Astrocyte (in vitro differentiated cells and primary cell): ENCODE data around the gene ARMC9. TPM values are rescaled to one million over a fixed set of nuclear protein-coding genes. Genes with fewer than 3 reads are reported as not detected.

Experiments used
- DNase-seq: peaks from one replicate; pipeline ENCODE4 v3.0.0-alpha.2; 2010; ENCODE audit warnings: low read depth
- FAIRE-seq: peaks from 2 replicates; lab custom pipeline; 2011; peaks lifted over from hg19 to GRCh38; lab: Jason Lieb, UNC
- H2AFZ ChIP-seq: 2 replicates; pipeline ENCODE4 v1.6.0; 2012; ENCODE audit warnings: low read depth, low read length, inconsistent platforms
- H3K27ac ChIP-seq: 2 replicates; pipeline ENCODE4 v1.5.1; 2011; ENCODE audit warnings: low read depth, low read length, inconsistent platforms
- H3K27me3 ChIP-seq: 2 replicates; pipeline ENCODE4 v1.6.0; 2011; ENCODE audit warnings: low read length, inconsistent platforms; ENCODE audit not compliant: insufficient read depth
- H3K36me3 ChIP-seq: 2 replicates; pipeline ENCODE4 v1.5.1; 2011; ENCODE audit warnings: low read length, inconsistent platforms; ENCODE audit not compliant: insufficient read depth
- H3K4me1 ChIP-seq: 2 replicates; pipeline ENCODE4 v1.5.1; 2011; ENCODE audit warnings: low read length, inconsistent platforms; ENCODE audit not compliant: insufficient read depth
- H3K4me2 ChIP-seq: 2 replicates; pipeline ENCODE4 v1.6.0; 2012; ENCODE audit warnings: low read length, inconsistent platforms
- H3K4me3 ChIP-seq: 2 replicates; pipeline ENCODE4 v1.5.1; 2011; ENCODE audit warnings: low read depth, mild to moderate bottlenecking, low read length, inconsistent platforms; ENCODE audit not compliant: insufficient read depth
- H3K79me2 ChIP-seq: 2 replicates; pipeline ENCODE4 v1.6.0; 2012; ENCODE audit warnings: mild to moderate bottlenecking, low read length, inconsistent platforms; ENCODE audit not compliant: insufficient read depth
- H3K9ac ChIP-seq: 2 replicates; pipeline ENCODE4 v1.6.0; 2012; ENCODE audit warnings: mild to moderate bottlenecking, low read length, inconsistent platforms
- H3K9me3 ChIP-seq: 2 replicates; pipeline ENCODE4 v1.5.1; 2012; ENCODE audit warnings: low read depth, mild to moderate bottlenecking, low read length, inconsistent platforms; ENCODE audit not compliant: insufficient read depth
- H4K20me1 ChIP-seq: 2 replicates; pipeline ENCODE4 v1.6.0; 2012; ENCODE audit warnings: low read length, inconsistent platforms; ENCODE audit not compliant: insufficient read depth
- H3K27ac Mint-ChIP-seq: one replicate; pipeline ENCODE4 v1.8.0; 2021; ENCODE audit warnings: mild to moderate bottlenecking, mixed read lengths; ENCODE audit not compliant: unreplicated experiment
- H3K27me3 Mint-ChIP-seq: one replicate; pipeline ENCODE4 v1.8.0; 2021; ENCODE audit warnings: low read depth, mixed read lengths; ENCODE audit not compliant: unreplicated experiment
- H3K36me3 Mint-ChIP-seq: one replicate; pipeline ENCODE4 v1.8.0; 2021; ENCODE audit warnings: low read depth, mixed read lengths; ENCODE audit not compliant: unreplicated experiment
- H3K4me1 Mint-ChIP-seq: one replicate; pipeline ENCODE4 v1.8.0; 2021; ENCODE audit warnings: low read depth, mixed read lengths; ENCODE audit not compliant: unreplicated experiment
- H3K4me3 Mint-ChIP-seq: one replicate; pipeline ENCODE4 v1.8.0; 2021; ENCODE audit warnings: mild to moderate bottlenecking, moderate library complexity, mixed read lengths; ENCODE audit not compliant: unreplicated experiment
- H3K9me3 Mint-ChIP-seq: one replicate; pipeline ENCODE4 v1.8.0; 2021; ENCODE audit warnings: mild to moderate bottlenecking, mixed read lengths; ENCODE audit not compliant: unreplicated experiment
- CTCF ChIP-seq: IDR thresholded peaks from 2 replicates; pipeline ENCODE4 v1.5.1; 2011; ENCODE audit warnings: low read depth, mild to moderate bottlenecking, inconsistent platforms, low read length, moderate library complexity; ENCODE audit not compliant: insufficient read depth
- EZH2 ChIP-seq: IDR thresholded peaks from 2 replicates; pipeline ENCODE4 v1.6.1; 2012; ENCODE audit warnings: mild to moderate bottlenecking, low read length, inconsistent platforms; ENCODE audit not compliant: insufficient read depth
- total RNA-seq: library from RNA; stranded (reverse); gene quantifications from 2 replicates; pipeline ENCODE4 v1.2.1, GENCODE V29; 2021

Gene ARMC9
- total RNA-seq, 1 donor from 2014 or later, result 52.4 TPM

GRCh38 chr2:231228223-231228622 is 29.8 kb downstream of the ARMC9 start:
- Histone ChIP-seq H3K9ac (no peak overlapping the region), H2AFZ (no peak overlapping the region), H3K27ac (no peak overlapping the region), H3K36me3 (peaks cover 30% of the 10 kb centered on the region), H3K79me2 (no peaks in the 10 kb centered on the region), H3K4me3 (no peak overlapping the region), H3K4me2 (no peak overlapping the region), H3K27me3 (no peaks in the 10 kb centered on the region), H3K4me1 (peaks cover 4% of the 10 kb centered on the region), H4K20me1 (peaks cover 2% of the 10 kb centered on the region), H3K9me3 (no peaks in the 10 kb centered on the region)
- Mint-ChIP-seq H3K4me1 (peaks cover 5% of the 10 kb centered on the region), H3K27ac (no peak overlapping the region), H3K36me3 (peaks cover 8% of the 10 kb centered on the region), H3K4me3 (no peak overlapping the region), H3K27me3 (no peaks in the 10 kb centered on the region), H3K9me3 (no peaks in the 10 kb centered on the region)
- TF ChIP-seq CTCF (no peak), EZH2 (no peak)
- DNase-seq (no peak), FAIRE-seq (no peak)

- Histone ChIP-seq H2AFZ (no peak overlapping the region), H4K20me1 (peaks cover 2% of the 10 kb centered on the region), H3K9ac (no peak overlapping the region), H3K4me1 (peaks cover 4% of the 10 kb centered on the region), H3K27me3 (no peaks in the 10 kb centered on the region), H3K79me2 (no peaks in the 10 kb centered on the region), H3K4me2 (no peak overlapping the region), H3K36me3 (peaks cover 25% of the 10 kb centered on the region), H3K4me3 (no peak overlapping the region), H3K27ac (no peak overlapping the region), H3K9me3 (no peaks in the 10 kb centered on the region)
- TF ChIP-seq EZH2 (no peak), CTCF (no peak)
- DNase-seq (no peak), FAIRE-seq (no peak)
- Mint-ChIP-seq H3K36me3 (peaks cover 8% of the 10 kb centered on the region), H3K27me3 (no peaks in the 10 kb centered on the region), H3K27ac (no peak overlapping the region), H3K9me3 (no peaks in the 10 kb centered on the region), H3K4me3 (no peak overlapping the region), H3K4me1 (peaks cover 5% of the 10 kb centered on the region)
Measured at GRCh38 chr2:231228974-231229529, 30.6 kb downstream of the ARMC9 start.

GRCh38 chr2:231235217-231235616 is 36.8 kb downstream of the ARMC9 start:
- no peak for DNase-seq
- no peaks in the 10 kb centered on the region for H4K20me1 ChIP-seq
- H3K36me3 ChIP-seq, result peaks cover 26% of the 10 kb centered on the region
- Mint-ChIP-seq H3K36me3 (peaks cover 8% of the 10 kb centered on the region), H3K9me3 (no peaks in the 10 kb centered on the region), H3K27ac (no peak overlapping the region), H3K27me3 (no peaks in the 10 kb centered on the region), H3K4me1 (no peaks in the 10 kb centered on the region), H3K4me3 (no peak overlapping the region)
- H3K4me1 ChIP-seq, result no peaks in the 10 kb centered on the region
- H3K79me2 ChIP-seq, result no peaks in the 10 kb centered on the region
- no peak for FAIRE-seq
- H3K9ac ChIP-seq, result no peak overlapping the region
- no peak overlapping the region for H3K4me2 ChIP-seq
- no peak overlapping the region for H3K4me3 ChIP-seq
- H2AFZ ChIP-seq, result no peak overlapping the region
- no peaks in the 10 kb centered on the region for H3K27me3 ChIP-seq
- TF ChIP-seq EZH2 (no peak), CTCF (no peak)
- no peak overlapping the region for H3K27ac ChIP-seq
- no peaks in the 10 kb centered on the region for H3K9me3 ChIP-seq
